Activated T-cell treated with anti-CD3 and anti-CD28 coated beads, Interleukin-2, amount 50 U/mL, for 1 hour (primary cell): Measurements from ENCODE around the gene CLDN18.

Experiments used
- DNase-seq: peaks from one replicate; pipeline ENCODE4 v3.0.0-alpha.2; 2020

Gene CLDN18

DNA sequence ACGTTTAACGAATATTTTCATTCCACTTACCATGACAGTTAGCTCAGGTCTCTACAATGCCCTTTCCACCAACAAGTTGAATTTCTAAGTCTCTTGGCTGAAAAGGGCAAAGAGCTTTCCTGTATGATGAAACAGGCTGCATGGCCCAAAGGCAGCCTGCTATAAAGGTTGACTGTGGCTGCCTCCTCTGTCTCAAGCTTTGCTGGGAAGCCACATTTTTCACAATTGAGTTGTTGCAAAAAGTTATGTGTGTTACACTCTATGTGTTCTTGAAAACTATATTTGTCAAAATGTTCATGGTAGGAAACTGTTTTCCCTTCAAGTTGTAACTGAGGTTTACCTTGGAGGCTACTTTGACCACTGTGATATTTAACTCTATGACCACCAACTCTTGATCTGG lies 56.0 kb downstream of the CLDN18 start:
- DNase-seq = no peak

DNA sequence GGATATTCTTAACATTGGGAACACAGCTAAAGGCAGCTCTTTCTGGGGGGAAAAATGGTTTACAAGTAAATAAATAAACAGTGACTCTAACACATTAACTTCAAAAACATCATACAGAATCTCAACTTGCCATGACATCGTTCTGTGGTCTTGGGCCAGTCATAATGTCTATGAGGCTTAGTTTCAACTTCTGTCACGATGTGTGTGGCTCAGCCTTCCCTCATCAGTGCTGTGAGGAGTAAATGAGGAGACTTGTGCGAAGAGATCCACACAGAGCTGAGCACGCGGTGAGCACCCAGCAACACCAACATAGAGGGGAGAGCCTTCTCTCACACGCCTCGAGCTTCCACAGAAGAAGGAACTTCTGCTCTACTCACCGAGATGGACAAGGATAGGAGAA lies 56.4 kb downstream of the CLDN18 start:
- DNase-seq = no peak

DNA sequence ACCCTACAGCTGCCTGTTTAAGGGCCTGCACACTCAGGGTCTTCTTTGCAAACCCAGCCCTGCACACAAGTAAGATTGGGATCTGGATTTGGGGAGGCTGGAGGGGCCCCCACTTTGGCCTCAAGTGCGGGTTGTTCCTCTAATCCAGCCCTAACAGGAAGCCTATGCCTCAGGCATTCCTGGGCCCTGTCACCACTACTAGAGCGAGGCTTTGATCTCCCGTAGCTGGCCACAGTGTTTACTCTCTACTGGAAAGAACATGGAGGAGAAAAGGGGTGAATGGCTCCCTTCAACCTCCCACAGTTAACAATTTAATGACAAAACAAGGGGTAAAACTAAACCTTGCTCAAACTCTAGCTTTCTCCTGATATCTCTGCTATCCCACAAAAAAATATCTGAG lies 57.0 kb downstream of the CLDN18 start:
- no peak for DNase-seq

DNA sequence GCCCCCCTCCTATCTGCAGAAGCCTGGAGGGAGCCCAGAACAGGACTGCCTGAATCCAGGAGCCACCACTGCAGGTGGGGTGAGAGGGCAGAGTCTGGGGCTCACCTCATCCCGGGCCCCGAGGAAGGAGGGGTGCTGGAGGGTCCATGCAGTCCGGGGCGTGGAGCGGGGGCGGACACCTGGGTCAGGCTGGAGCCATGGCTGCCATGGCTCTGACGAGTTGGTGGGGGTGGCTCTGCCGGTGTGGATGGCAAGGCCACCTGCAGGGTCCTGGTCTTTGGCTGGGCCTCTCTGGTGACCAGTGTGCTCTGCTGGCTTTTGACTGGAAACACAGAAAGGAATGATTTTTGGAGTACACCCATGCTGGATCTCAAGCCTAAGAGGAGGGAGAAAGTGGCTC lies 58.1 kb downstream of the CLDN18 start:
- no peak for DNase-seq

DNA sequence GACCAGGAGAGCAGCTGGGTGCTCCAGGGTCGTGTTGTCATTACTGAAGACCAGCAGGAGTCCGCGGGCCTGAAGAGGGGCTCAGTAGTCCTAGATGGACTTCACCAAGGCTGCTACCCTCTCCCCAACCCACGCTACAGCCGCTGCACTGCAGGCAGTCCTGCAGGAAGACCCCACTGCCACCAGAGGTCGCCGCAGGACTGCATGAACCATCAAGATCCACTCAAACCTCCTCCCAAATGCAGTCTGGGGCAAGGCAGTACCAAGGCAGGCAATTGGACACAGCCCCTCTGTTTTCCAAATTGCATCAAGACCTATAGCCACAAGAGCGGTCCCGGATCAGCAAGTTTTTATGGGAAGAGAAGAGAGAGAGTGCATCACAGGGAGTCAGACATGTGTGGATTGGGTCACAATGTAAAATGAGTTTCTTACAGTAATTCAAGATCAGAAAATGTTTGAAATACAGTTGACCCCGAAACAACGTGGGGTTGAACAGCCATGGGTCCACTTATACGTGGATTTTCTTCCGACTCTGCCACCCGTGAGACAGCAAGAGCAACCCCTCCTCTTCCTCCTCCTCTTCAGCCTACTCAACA lies 58.7 kb downstream of the CLDN18 start:
- peak; percentile 71 for DNase-seq

DNA sequence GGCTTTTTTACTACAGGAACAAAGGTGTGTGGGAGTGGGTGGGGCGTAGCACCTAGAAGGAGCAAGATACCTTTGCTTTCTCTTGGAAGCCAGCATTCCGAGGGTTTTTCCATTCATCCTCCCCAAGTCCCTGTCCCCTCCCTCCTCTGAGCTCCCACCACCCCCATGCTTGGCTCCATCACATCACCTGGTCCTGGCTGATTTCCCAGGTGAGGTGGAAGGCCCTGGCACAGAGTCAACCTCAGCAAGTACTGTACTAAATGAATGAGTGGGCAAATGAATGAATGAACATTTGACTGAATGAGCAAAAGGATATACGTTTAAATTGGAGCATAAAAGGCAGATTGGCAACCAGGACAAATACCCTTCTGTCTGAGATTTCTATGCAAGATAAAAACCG lies 60.0 kb downstream of the CLDN18 start:
- DNase-seq = no peak

DNA sequence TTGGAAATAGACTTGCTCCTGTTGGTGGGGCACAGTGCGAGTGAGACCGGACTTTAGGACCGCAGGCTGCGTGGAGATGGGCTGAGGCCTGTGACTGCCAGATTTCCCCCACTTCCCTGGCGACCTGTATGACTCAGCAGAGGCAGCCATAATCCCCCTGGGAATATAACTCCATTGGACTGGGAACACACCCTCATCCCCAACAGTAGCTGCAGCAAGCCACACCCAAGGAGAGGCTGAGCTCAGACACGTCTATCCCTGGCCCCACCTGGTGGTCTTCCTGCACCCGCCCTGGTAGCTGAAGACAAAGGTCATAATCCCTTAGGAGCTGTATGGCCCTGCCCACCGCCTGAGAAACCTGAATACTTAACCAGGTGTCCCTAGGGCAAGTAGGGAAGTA lies 62.8 kb downstream of the CLDN18 start:
- no peak for DNase-seq

DNA sequence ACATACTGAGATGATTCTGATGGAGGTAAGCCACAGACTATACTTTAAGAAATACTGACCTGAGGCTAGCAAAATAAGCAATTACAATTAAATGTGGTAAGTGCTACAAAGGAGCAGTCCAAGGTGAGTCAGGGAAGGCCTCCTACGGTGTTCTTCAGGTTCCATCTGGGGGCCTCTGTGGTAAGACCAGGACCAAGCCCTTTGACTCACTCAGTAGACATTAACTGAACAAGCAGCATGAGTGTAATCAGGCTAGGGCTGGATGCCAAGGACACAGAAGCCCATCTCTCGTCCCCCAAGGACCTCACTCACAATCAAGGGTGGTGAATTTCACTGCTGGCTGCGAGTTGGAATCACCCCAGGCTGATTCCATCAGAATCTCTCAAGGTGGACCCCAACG lies 68.1 kb downstream of the CLDN18 start:
- no peak for DNase-seq

DNA sequence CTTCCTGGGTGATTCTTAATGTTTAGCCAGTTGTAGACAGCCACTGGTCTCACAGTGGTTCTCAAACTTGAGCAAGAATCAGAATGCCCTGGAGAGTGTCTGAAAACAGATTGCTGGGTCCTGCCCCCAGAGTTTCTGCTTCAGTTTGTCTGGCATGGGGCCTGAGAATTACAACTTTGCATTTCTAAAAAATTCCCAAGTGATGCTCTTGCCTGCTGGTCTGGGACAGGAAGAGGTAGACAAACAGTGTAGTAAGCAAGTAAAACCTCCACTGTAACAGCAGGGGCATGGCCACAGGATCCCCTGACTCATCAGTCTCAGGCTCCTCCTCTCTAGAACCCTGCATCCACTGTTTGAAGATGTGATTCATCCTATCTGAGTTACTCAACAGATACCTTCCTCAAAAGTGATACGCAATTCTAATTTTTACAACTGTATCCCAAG lies 69.0 kb downstream of the CLDN18 start:
- no peak for DNase-seq

DNA sequence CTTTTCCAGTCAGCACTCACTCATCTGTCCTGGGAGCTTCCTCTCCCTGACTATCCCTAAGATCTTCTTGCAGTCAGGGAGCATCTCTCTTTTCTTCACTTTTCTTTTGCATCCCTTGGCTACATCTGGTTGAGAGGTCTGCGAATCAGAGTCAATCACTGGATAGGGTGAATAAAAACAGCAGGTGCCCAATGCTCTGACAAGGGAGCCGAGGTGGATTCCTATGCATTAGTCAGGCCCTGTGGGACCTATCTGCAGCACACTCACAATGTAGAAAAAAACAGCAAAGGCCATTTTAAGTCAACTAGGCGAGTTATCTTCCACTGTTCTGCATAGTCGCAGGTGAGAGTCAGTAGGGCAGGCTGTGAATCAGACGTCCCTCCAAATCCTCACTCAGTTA lies 69.9 kb downstream of the CLDN18 start:
- no peak for DNase-seq

DNA sequence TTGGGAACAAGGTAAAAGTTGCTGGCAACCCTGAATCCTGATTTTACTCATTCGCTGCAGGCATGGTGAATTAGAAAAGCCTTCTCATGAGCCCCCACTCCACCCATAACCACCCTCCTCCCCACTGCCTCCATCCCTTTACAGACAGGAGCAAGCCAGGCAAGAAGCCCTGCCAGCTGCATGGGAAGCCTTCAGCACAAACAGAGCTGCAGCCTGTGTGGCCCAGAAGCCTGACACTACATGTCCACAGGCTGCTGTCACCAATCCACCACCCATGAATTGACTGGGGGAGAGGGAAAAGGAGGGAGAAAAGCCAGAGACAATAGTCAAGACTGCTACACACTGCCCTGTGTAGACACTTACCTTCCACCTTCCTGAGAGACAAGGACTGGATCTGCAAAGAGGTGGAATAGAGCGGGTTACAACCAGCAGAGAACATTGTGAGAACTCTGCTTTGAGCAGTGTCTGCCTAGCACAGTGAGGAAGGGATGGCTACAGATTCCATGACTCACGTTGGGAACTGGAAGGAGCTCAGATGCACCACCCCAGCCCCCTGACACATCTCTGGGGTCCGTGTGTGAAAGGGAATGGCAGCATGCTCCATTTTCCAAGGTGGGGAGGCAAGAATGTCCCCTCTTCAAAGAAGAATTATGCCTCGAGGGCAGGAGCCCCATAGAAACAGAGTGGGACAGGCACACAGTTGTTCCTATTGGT lies 71.6 kb downstream of the CLDN18 start:
- no peak for DNase-seq

DNA sequence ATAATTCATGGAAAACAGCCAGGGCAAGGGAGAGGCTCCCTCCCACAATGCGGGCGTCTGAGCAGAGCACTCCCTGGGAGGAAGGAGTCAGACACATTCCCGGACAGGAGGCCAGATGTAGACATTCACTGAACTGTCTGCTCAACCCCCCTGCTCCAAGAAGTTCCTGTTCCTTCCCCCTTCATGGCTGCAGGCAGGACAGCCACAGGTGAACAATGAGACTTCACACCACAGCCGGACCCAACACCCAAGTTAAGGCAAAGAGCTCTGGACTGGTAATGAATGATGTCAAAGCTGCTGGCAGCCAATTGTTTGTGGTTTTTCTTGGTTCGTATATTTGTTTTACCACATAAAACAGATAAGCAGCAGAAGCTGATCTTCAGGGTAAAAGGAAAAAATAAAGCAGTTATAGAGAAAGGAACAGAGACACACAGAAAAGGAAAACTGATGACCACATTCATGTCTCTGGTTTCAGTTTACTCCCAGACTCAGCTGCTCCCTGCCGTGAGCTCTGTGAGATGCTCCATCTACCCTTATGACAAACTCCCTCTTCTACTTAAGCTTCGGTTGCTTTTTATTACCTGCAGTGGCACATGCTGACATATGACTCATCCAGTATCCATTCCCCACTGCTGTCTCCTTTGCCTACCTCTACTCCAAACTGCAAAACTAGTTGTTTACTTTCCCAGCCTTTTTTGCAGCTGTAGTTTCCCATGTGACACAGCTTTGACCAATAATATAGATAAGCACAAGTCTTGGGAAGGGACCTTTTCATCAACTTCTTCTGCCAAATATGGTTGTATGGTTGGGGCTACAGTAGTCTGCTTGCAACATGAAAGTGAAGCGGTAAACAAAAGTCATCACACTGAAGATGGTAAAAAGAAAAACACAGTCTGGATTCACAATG lies 72.4 kb downstream of the CLDN18 start:
- DNase-seq = no peak

DNA sequence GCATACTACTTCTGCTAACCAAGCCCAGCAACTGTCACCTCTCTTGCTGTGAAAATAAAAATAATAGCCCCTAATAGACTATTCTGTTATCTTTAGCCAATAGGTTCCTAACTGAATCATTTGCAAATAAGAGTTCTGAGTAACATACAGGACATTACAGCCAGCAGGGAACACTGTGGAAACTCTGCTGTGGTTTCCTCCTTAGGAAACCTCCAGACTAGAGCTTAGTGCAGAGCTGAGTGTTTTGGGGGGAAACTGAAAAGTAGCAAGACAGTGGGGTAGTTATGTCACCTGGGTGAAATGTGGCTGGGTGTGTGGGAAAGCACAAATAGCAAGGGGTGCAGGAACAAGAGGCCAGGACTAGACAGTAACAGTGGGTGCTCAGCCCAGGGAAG lies 73.0 kb downstream of the CLDN18 start:
- DNase-seq = no peak
